NB4 (cell line): ENCODE measurements around the gene SPTBN5.
A peak's percentile ranks its signal among the peaks of the same experiment; 100 is the strongest.

Experiments used
- DNase-seq: peaks from one replicate; pipeline ENCODE4 v3.0.0; 2010; ENCODE audit warnings: low read depth
- H3K4me3 ChIP-seq: one replicate; pipeline ENCODE4 v1.5.1; 2011; ENCODE audit warnings: mild to moderate bottlenecking, low read depth, low read length, moderate library complexity
- CTCF ChIP-seq: IDR thresholded peaks from one replicate; pipeline ENCODE4 v1.5.1; 2012; ENCODE audit warnings: low read depth, low read length
- MAX ChIP-seq: IDR thresholded peaks from 2 replicates; pipeline ENCODE4 v1.6.1; 2011; ENCODE audit warnings: low read depth, low read length
- MYC ChIP-seq: IDR thresholded peaks from 2 replicates; pipeline ENCODE4 v1.6.1; 2011; ENCODE audit warnings: low read depth, low read length
- POLR2A ChIP-seq: IDR thresholded peaks from 2 replicates; pipeline ENCODE4 v1.6.1; 2011; ENCODE audit warnings: mild to moderate bottlenecking; ENCODE audit not compliant: insufficient read length; ENCODE audit errors: extremely low read depth

SPTBN5 gene

GRCh38 chr15:41806291-41807181 is 87.3 kb downstream of the SPTBN5 start:
- TF ChIP-seq MAX = 0 out of 2 replicates have a peak, but pooled peaks have one; percentile 10
- TF ChIP-seq MYC = peak; percentile 9; the same call in 1 of the 2 replicates
- TF ChIP-seq POLR2A = no peak
- TF ChIP-seq CTCF = no peak
- H3K4me3 ChIP-seq = no peak overlapping the region
- peak; percentile 29 for DNase-seq

- no peak for TF ChIP-seq MYC
- no peak for DNase-seq
- H3K4me3 ChIP-seq = no peak overlapping the region
Measured at GRCh38 chr15:41805711-41806110, 88.1 kb downstream of the SPTBN5 start.

GRCh38 chr15:41804916-41805666 is 88.8 kb downstream of the SPTBN5 start:
- TF ChIP-seq POLR2A = no peak
- no peak for TF ChIP-seq MAX
- TF ChIP-seq MYC = no peak
- no peak for TF ChIP-seq CTCF
- no peak for DNase-seq
- no peak overlapping the region for H3K4me3 ChIP-seq

- TF ChIP-seq CTCF (no peak), MYC (no peak), POLR2A (no peak), MAX (no peak)
- DNase-seq = no peak
- H3K4me3 ChIP-seq = no peak overlapping the region
Measured at GRCh38 chr15:41804361-41804760, 89.5 kb downstream of the SPTBN5 start.

GRCh38 chr15:41801850-41802455 is 91.9 kb downstream of the SPTBN5 start:
- TF ChIP-seq MYC (no peak), POLR2A (no peak), CTCF (no peak), MAX (no peak)

GRCh38 chr15:41801185-41801584 is 92.7 kb downstream of the SPTBN5 start:
- DNase-seq = no peak
- TF ChIP-seq MYC = no peak
- no peak for TF ChIP-seq MAX
- no peak for TF ChIP-seq POLR2A
- no peak for TF ChIP-seq CTCF
- no peak overlapping the region for H3K4me3 ChIP-seq

More at GRCh38 chr15:41801850-41802455, 91.9 kb downstream of the SPTBN5 start:
- H3K4me3 ChIP-seq = no peak overlapping the region
- no peak for DNase-seq
